SU-DHL-6 (cell line): Measurements from ENCODE around the gene FAM78B.

Source experiments
- EZH2phosphoT487 ChIP-seq: fragments of 200-600 bp; sonication (generic), shearing (Covaris generic); conservative IDR thresholded peaks from 2 replicates; pipeline ENCODE4 v1.6.1; 2018; ENCODE audit warnings: mild to moderate bottlenecking, antibody characterized with exemption, low read length, moderate library complexity, mixed read lengths
- TF ChIP-seq, protein P1 (sequence below): fragments of 200-600 bp; sonication (generic); IDR thresholded peaks from one replicate; pipeline ENCODE4 v1.5.1; 2017; ENCODE audit warnings: antibody characterized with exemption, mild to moderate bottlenecking, low read length, moderate library complexity; ENCODE audit not compliant: insufficient read depth, poor library complexity, severe bottlenecking

DNA sequence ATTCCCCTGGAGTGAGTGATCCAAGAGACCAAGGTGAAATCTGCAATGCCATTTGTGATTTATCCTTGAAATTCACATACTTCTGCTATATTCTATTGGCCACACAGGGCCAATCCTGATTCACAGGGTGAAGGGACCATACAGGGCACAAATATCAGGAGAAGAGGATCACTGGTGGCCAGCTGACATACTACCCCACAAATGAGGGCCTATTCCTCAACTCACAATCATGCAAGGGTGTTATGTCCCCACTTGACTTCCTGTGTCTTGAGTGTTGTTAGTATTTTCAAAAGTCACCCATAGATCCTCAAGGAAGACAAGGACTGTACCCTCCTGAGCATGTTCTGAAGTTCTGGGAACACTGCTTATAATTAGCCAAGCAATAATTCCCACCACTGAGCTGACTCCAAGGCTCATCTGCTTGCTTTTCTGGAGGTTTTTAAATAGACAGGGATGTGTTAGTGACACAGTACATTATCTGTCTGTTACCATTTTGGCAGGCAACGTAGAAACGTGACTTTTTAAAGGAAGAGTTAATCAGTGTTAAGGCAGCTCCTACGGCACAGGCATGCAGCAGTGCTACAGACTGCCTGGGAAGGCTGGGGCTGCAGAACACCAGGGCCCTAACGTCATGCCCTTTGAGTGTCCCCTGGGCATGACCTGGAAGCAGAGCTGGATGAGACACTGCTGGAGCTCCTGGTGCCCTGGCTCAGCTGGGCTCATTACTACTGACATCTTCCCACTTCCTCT lies 137.4 kb downstream of the FAM78B start:
- TF ChIP-seq, protein P1, sequence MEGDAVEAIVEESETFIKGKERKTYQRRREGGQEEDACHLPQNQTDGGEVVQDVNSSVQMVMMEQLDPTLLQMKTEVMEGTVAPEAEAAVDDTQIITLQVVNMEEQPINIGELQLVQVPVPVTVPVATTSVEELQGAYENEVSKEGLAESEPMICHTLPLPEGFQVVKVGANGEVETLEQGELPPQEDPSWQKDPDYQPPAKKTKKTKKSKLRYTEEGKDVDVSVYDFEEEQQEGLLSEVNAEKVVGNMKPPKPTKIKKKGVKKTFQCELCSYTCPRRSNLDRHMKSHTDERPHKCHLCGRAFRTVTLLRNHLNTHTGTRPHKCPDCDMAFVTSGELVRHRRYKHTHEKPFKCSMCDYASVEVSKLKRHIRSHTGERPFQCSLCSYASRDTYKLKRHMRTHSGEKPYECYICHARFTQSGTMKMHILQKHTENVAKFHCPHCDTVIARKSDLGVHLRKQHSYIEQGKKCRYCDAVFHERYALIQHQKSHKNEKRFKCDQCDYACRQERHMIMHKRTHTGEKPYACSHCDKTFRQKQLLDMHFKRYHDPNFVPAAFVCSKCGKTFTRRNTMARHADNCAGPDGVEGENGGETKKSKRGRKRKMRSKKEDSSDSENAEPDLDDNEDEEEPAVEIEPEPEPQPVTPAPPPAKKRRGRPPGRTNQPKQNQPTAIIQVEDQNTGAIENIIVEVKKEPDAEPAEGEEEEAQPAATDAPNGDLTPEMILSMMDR: no peak
- TF ChIP-seq EZH2phosphoT487: no peak
